Measurements from ENCODE around the gene GRHL3.
A peak's percentile ranks its signal among the peaks of the same experiment; 100 is the strongest.

GRHL3 gene

GRCh38 chr1:24298606-24299005 is 20.6 kb upstream of the GRHL3 start:
- TF ChIP-seq, protein P1, sequence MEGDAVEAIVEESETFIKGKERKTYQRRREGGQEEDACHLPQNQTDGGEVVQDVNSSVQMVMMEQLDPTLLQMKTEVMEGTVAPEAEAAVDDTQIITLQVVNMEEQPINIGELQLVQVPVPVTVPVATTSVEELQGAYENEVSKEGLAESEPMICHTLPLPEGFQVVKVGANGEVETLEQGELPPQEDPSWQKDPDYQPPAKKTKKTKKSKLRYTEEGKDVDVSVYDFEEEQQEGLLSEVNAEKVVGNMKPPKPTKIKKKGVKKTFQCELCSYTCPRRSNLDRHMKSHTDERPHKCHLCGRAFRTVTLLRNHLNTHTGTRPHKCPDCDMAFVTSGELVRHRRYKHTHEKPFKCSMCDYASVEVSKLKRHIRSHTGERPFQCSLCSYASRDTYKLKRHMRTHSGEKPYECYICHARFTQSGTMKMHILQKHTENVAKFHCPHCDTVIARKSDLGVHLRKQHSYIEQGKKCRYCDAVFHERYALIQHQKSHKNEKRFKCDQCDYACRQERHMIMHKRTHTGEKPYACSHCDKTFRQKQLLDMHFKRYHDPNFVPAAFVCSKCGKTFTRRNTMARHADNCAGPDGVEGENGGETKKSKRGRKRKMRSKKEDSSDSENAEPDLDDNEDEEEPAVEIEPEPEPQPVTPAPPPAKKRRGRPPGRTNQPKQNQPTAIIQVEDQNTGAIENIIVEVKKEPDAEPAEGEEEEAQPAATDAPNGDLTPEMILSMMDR (conservative IDR thresholded peaks at IDR 0.05; ENCODE audit: low read depth, low read length), result no peak
- H3K4me3 ChIP-seq (ENCODE audit: low read depth, low read length), result no peak overlapping the region
- DNase-seq (ENCODE audit: low read depth), result no peak

- DNase-seq (ENCODE audit: low read depth), result no peak
- TF ChIP-seq, protein P1 (conservative IDR thresholded peaks at IDR 0.05; ENCODE audit: low read depth, low read length), result no peak
- H3K4me3 ChIP-seq (ENCODE audit: low read depth, low read length), result no peak overlapping the region
These were observed 19.3 kb upstream of the GRHL3 start for GRCh38 chr1:24299901-24300300.

DNA sequence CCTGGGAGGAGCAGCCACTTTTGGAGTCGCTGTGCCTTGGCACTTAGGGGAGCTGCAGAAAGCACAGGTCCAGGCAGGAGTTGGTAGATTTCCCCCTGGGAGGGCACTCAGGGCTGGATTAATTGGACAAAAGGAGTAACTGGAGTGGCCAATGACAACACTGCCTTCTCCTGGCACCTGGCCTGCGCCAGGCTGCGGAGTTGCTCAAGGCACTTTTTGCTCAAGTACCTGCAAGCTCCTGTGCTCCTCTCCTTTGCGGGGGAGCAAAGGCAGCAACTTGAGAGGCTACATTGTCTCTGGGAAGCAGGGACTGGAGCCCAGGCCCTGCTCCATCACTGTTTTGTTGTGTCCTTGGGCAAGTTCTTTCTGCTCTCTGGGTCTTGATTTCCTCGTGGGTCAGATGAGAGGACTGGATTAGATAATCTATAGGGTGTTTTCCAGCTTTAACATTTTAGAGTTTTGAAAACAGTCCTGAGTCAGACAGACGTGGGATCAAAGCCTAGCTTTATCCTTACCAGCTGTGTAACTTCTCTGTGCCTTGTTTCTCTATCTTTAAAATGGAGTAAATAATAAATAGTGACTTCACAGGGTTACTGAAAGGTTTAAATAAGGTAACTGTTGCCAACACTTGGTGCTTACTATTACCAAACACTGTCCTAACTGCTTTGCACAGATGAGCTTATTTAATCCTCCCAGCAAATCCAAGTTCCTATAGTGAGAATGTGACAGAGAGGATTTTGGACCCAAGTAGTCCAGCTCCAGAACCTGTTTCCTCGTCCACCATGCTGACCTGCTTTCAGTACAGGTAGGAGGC is 18.0 kb upstream of the GRHL3 start:
- H3K4me3 ChIP-seq (ENCODE audit: low read depth, low read length), result no peak overlapping the region
- TF ChIP-seq, protein P1 (conservative IDR thresholded peaks at IDR 0.05; ENCODE audit: low read depth, low read length), result no peak
- no peak for DNase-seq (ENCODE audit: low read depth)

DNA sequence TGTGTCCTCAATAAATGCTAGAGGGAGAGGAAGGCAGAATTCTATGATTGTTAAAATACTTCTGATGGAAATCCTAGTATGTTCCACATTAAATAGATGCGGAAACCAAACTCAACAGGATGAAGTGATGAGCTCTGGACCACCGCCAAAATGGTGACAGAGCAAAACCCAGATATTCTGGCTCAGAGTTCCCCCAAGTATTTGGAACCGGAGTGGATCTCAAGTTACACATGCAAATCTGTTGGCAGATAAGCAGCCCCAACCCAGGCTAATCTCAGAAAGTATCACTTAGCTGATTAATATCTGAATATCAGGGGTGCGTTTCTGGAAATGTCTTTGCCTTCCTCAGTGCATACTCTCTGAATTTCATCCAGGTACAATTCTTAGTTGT is 17.4 kb upstream of the GRHL3 start:
- TF ChIP-seq, protein P1 (conservative IDR thresholded peaks at IDR 0.05; ENCODE audit: low read depth, low read length), result no peak
- peak; percentile 32 for DNase-seq (ENCODE audit: low read depth)
- no peak overlapping the region for H3K4me3 ChIP-seq (ENCODE audit: low read depth, low read length)

DNA sequence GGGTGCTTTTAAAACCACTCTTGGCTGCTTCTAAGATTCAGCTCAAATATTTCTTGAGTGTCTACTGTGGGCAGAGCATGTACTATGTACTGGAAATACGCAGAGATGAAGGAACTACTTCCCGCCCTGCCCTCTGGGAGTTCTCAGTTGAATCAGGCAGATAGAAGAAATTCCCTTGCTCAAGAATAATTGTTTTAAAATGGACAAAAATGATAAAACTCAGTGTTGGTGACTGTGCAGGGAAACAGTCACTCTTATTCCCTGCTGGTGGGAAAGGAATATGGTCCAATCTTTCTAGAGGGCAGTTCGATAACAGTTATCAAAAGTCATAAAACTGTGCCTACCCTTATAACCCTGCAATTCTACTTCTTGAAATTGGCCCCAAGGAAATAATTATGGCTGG is 16.9 kb upstream of the GRHL3 start:
- no peak overlapping the region for H3K4me3 ChIP-seq (ENCODE audit: low read depth, low read length)
- DNase-seq (ENCODE audit: low read depth), result no peak
- TF ChIP-seq, protein P1 (conservative IDR thresholded peaks at IDR 0.05; ENCODE audit: low read depth, low read length), result no peak

GRCh38 chr1:24303600-24303999 is 15.6 kb upstream of the GRHL3 start:
- H3K4me3 ChIP-seq (ENCODE audit: low read depth, low read length), result no peak overlapping the region
- TF ChIP-seq, protein P1 (conservative IDR thresholded peaks at IDR 0.05; ENCODE audit: low read depth, low read length), result no peak
- DNase-seq (ENCODE audit: low read depth), result no peak

DNA sequence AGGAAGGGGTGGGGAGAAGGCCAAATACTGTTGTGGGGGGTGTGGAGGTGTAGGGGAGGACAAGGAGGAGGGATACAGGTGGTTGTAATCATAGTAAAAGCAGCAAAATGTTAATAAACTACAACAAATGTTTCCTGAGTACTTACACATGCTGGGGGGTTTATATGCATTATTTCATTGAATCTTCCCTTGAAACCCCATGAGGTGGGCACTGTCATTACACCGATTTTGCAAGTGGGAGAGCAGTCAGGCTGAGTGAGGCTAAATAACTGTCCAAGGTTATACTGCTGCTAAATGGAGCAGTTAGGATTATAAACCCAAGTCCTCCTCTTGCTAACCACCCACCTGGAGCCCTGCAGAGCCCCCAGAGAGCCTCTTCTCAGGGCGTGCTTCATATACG is 14.4 kb upstream of the GRHL3 start:
- no peak for DNase-seq (ENCODE audit: low read depth)
- TF ChIP-seq, protein P1 (conservative IDR thresholded peaks at IDR 0.05; ENCODE audit: low read depth, low read length), result no peak
- no peak overlapping the region for H3K4me3 ChIP-seq (ENCODE audit: low read depth, low read length)
